Measurements from ENCODE around the gene SEMA3C. TPM values are rescaled to one million over a fixed set of nuclear protein-coding genes. Genes with fewer than 3 reads are reported as not detected.
A peak's percentile ranks its signal among the peaks of the same experiment; 100 is the strongest.

Gene SEMA3C
- total and polyA plus RNA-seq, 11 donors: 11.7 to 110 (median 67.6) TPM

DNA sequence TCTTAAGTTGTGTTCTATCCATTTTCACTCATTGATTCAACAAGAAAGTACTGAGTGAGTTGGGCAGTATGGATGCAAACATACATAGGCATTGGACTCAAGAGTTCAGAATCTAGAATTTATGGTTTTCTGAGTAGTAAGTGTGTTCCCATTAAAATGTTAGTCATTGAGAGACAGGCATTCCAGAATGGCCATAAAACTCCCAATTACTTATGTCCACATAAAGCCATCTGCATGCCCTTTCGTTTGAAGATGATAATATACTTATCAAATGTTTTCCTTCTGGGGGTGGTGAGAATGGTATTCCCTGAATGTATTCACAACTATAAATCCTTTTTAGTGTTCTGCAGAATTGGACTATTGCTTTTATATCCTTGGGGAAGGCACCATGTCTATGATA, 148.8 kb downstream of the SEMA3C start:
- WGBS, 4 donors: 46 to 76% (median 68%) methylated on average over 1 of the region's 1 CpG
- TF ChIP-seq POLR2A (IDR thresholded peaks at IDR 0.05): no peak
- TF ChIP-seq, protein P1, sequence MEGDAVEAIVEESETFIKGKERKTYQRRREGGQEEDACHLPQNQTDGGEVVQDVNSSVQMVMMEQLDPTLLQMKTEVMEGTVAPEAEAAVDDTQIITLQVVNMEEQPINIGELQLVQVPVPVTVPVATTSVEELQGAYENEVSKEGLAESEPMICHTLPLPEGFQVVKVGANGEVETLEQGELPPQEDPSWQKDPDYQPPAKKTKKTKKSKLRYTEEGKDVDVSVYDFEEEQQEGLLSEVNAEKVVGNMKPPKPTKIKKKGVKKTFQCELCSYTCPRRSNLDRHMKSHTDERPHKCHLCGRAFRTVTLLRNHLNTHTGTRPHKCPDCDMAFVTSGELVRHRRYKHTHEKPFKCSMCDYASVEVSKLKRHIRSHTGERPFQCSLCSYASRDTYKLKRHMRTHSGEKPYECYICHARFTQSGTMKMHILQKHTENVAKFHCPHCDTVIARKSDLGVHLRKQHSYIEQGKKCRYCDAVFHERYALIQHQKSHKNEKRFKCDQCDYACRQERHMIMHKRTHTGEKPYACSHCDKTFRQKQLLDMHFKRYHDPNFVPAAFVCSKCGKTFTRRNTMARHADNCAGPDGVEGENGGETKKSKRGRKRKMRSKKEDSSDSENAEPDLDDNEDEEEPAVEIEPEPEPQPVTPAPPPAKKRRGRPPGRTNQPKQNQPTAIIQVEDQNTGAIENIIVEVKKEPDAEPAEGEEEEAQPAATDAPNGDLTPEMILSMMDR (IDR thresholded peaks at IDR 0.05): no peak
- no peaks in the 10 kb centered on the region for H3K27me3 ChIP-seq
- no peaks in the 10 kb centered on the region for H3K9me3 ChIP-seq
- no peak for DNase-seq
- H3K36me3 ChIP-seq: no peaks in the 10 kb centered on the region
- ATAC-seq: no peak
- H3K4me3 ChIP-seq: no peak overlapping the region
- intact Hi-C loops (cut with DNase I): no loop called here
- peak overlapping the region in 1 of 12 donors; percentile 4 for H3K27ac ChIP-seq
- peaks cover 0 to 34% (median 18%) of the 10 kb centered on the region in 12 donors for H3K4me1 ChIP-seq

DNA sequence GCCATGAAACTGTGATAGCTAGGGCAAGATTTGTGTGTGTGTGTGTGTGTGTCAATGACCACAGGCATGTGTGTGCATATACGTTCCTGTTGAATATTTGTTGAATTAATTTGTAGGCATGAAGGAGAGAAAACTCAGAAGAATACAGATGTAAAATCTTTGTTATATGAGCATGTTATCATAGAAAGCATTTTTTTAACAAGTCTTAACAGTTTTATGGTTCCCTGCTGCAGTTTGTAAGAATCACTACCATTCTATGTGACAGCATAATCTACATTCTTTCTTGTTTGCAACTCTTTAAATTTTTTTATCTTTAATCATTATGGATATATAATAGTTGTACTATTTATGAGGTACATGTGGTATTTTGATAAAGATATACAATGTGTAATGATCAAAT, 150.1 kb downstream of the SEMA3C start:
- H3K4me3 ChIP-seq: no peak overlapping the region
- no peaks in the 10 kb centered on the region for H3K9me3 ChIP-seq
- H3K36me3 ChIP-seq: no peaks in the 10 kb centered on the region
- DNase-seq: no peak
- 78 to 94% (median 90%) methylated on average over 1 of the region's 1 CpG for WGBS, 4 donors
- no peak for ATAC-seq
- intact Hi-C loops (cut with DNase I): no loop called here
- H3K27ac ChIP-seq: no peak overlapping the region
- no peaks in the 10 kb centered on the region for H3K27me3 ChIP-seq
- TF ChIP-seq, protein P1 (IDR thresholded peaks at IDR 0.05): no peak
- TF ChIP-seq POLR2A (IDR thresholded peaks at IDR 0.05): no peak
- peaks cover 0 to 36% (median 19%) of the 10 kb centered on the region in 12 donors for H3K4me1 ChIP-seq

DNA sequence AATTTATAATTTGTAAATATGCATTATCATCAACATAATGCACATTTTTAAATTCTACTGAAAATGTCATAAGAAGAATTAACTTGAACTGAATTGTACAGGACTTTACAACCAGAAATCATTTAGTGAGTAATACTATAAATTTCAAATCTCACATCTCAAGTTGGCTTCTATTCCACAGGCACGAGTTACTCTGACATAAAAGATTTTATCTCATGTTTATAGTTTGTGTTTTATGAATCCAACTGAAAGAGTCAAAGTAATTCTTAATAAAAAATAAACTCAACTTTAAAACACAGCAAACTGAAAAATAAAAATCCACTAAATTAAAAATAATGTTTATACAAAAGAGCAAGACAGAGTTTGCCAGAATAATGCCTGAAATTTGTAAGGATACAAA, 151.2 kb downstream of the SEMA3C start:
- WGBS, 4 donors: 20 to 36% (median 20%) methylated on average over 1 of the region's 1 CpG
- H3K27me3 ChIP-seq: no peaks in the 10 kb centered on the region
- no peak overlapping the region for H3K4me3 ChIP-seq
- no peak overlapping the region for H3K27ac ChIP-seq
- peaks cover 0 to 35% (median 15%) of the 10 kb centered on the region in 12 donors for H3K4me1 ChIP-seq
- DNase-seq (no peak), ATAC-seq (no peak)
- no peaks in the 10 kb centered on the region for H3K9me3 ChIP-seq
- TF ChIP-seq, protein P1 (IDR thresholded peaks at IDR 0.05): no peak
- no peak for TF ChIP-seq POLR2A (IDR thresholded peaks at IDR 0.05)
- H3K36me3 ChIP-seq: no peaks in the 10 kb centered on the region
- intact Hi-C loops (cut with DNase I): no loop called here

DNA sequence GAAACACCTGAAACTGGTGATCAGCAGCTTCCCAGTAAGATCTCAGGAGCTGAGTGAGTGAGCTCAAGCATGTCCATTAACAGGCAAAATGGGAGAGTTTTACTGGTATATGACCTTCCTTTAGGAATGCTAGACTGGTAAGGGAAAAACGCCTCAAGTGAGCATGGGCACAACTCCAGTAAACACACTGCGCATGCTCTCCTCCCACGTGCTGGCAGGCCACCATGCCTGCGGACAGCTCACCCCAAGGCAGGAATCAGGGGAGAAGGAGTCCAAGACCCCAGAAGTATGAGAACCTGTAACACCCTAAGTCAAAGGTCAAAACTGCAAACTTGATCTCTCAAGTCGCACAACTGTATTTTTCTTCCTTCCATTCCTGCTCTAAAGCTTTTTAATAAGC, 152.1 kb downstream of the SEMA3C start:
- ATAC-seq: peak in 1 of 4 donors; percentile 32
- Histone ChIP-seq H3K36me3 (no peaks in the 10 kb centered on the region), H3K27ac (peak overlapping the region in 1 of 12 donors; percentile 32), H3K27me3 (no peaks in the 10 kb centered on the region), H3K4me1 (peaks cover 0 to 25% (median 9%) of the 10 kb centered on the region in 12 donors), H3K9me3 (no peaks in the 10 kb centered on the region), H3K4me3 (no peak overlapping the region)
- WGBS, 4 donors: 69 to 80% (median 75%) methylated on average over 5 of the region's 5 CpGs
- intact Hi-C loops (cut with DNase I): no loop called here
- no peak for TF ChIP-seq POLR2A (IDR thresholded peaks at IDR 0.05)
- TF ChIP-seq, protein P1 (IDR thresholded peaks at IDR 0.05): no peak
- DNase-seq: no peak
